OCI-LY3 (cell line): Measurements from ENCODE around the gene FICD.

Source experiments
- EZH2phosphoT487 ChIP-seq: fragments of 200-600 bp; shearing (Covaris generic); IDR thresholded peaks from 2 replicates; pipeline ENCODE4 v1.6.1; 2018; ENCODE audit warnings: antibody characterized with exemption, mixed run types, low read depth
- TF ChIP-seq, protein P1 (sequence below): fragments of 200-600, 300-600 bp; sonication (generic); IDR thresholded peaks from 2 replicates; pipeline ENCODE4 v1.5.1; 2014; ENCODE audit warnings: antibody characterized with exemption, low read length, low read depth

- TF ChIP-seq, protein P1, sequence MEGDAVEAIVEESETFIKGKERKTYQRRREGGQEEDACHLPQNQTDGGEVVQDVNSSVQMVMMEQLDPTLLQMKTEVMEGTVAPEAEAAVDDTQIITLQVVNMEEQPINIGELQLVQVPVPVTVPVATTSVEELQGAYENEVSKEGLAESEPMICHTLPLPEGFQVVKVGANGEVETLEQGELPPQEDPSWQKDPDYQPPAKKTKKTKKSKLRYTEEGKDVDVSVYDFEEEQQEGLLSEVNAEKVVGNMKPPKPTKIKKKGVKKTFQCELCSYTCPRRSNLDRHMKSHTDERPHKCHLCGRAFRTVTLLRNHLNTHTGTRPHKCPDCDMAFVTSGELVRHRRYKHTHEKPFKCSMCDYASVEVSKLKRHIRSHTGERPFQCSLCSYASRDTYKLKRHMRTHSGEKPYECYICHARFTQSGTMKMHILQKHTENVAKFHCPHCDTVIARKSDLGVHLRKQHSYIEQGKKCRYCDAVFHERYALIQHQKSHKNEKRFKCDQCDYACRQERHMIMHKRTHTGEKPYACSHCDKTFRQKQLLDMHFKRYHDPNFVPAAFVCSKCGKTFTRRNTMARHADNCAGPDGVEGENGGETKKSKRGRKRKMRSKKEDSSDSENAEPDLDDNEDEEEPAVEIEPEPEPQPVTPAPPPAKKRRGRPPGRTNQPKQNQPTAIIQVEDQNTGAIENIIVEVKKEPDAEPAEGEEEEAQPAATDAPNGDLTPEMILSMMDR = no peak
- TF ChIP-seq EZH2phosphoT487 = no peak
Measured at GRCh38 chr12:108543652-108544051, 28.6 kb downstream of the FICD start.
